ENCODE data around the gene CCNY. TPM values are rescaled to one million over a fixed set of nuclear protein-coding genes. Genes with fewer than 3 reads are reported as not detected.

CCNY gene
- total RNA-seq, 1 experiment from 2014 or later: 53.3 TPM

DNA sequence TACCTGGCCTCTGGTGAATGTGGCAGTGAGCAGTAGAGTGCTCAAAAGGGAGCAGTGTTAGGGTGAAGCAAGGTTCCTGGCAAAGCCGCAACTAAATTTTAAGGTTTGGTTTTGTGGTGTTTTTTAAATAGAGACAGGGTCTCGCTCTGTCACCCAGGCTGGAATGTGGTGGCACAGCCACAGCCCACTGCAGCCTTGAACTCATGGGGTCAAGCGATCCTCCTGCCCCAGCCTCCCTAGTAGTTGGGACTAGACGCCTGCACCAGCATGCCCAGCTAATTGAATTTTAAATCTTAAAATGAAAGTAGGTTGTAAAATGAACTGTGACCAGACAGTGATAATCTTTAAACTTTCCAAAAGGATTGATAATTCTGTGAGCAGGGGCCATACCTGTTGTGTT, 130.4 kb downstream of the CCNY start:
- H3K27ac Mint-ChIP-seq: no peak overlapping the region
- H3K27me3 Mint-ChIP-seq (ENCODE audit: low read depth): no peaks in the 10 kb centered on the region
- no peak for DNase-seq (ENCODE audit: low spot score)
- CTCF ChIA-PET: no interaction called here
- ATAC-seq: no peak
- H3K36me3 Mint-ChIP-seq: no peaks in the 10 kb centered on the region
- H3K9me3 Mint-ChIP-seq: no peaks in the 10 kb centered on the region
- POLR2A ChIA-PET: no interaction called here
- no peak overlapping the region for H3K4me3 Mint-ChIP-seq
- TF ChIP-seq, protein P1, sequence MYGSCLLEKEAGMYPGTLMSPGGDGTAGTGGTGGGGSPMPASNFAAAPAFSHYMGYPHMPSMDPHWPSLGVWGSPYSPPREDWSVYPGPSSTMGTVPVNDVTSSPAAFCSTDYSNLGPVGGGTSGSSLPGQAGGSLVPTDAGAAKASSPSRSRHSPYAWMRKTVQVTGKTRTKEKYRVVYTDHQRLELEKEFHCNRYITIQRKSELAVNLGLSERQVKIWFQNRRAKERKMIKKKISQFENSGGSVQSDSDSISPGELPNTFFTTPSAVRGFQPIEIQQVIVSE (CRISPR knock-in tag; IDR thresholded peaks at IDR 0.05; ENCODE audit: borderline replicate concordance): no peak
- TF ChIP-seq GABPB1 (CRISPR knock-in tag; IDR thresholded peaks at IDR 0.05): no peak
- peaks cover 42% of the 10 kb centered on the region for H3K4me1 Mint-ChIP-seq

DNA sequence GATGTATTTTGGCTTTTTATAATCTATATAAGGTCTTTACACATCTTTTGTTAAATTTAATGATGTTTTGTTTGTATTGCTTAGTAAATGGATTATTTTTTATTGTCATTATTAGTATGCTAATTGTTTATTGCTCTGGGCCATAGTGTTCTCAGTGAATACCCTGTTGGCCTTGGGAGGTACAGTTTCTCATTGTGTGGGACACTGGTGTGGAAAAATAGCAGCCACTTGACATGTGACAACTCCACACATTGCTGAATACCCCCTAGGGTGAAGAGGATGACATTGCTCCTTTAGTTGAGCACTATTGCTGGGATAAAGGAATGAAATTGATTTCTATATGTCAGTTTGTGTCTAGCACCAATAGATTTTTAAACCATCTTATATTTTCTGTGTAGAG, 130.9 kb downstream of the CCNY start:
- H3K27ac Mint-ChIP-seq: no peak overlapping the region
- DNase-seq (ENCODE audit: low spot score) (no peak), ATAC-seq (no peak)
- no peaks in the 10 kb centered on the region for H3K36me3 Mint-ChIP-seq
- H3K9me3 Mint-ChIP-seq: no peaks in the 10 kb centered on the region
- ChIA-PET CTCF (no interaction called here), POLR2A (no interaction called here)
- H3K27me3 Mint-ChIP-seq (ENCODE audit: low read depth): no peaks in the 10 kb centered on the region
- H3K4me1 Mint-ChIP-seq: peaks cover 44% of the 10 kb centered on the region
- TF ChIP-seq, protein P2, sequence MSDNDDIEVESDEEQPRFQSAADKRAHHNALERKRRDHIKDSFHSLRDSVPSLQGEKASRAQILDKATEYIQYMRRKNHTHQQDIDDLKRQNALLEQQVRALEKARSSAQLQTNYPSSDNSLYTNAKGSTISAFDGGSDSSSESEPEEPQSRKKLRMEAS (CRISPR knock-in tag; IDR thresholded peaks at IDR 0.05): no peak
- TF ChIP-seq NR1H2 (CRISPR knock-in tag; IDR thresholded peaks at IDR 0.05) (no peak), PRRX2 (CRISPR knock-in tag; IDR thresholded peaks at IDR 0.05) (no peak), JAZF1 (CRISPR knock-in tag; IDR thresholded peaks at IDR 0.05) (no peak), TP53 (CRISPR knock-in tag; IDR thresholded peaks at IDR 0.05) (no peak), EMX1 (CRISPR knock-in tag; IDR thresholded peaks at IDR 0.05) (no peak), FOXP1 (CRISPR knock-in tag; IDR thresholded peaks at IDR 0.05; ENCODE audit: borderline replicate concordance) (no peak), KAT7 (CRISPR knock-in tag; IDR thresholded peaks at IDR 0.05; ENCODE audit: borderline replicate concordance) (no peak), NFE2L1 (CRISPR knock-in tag; IDR thresholded peaks at IDR 0.05) (no peak), GTF2I (CRISPR knock-in tag; conservative IDR thresholded peaks at IDR 0.05) (no peak), GABPB1 (CRISPR knock-in tag; IDR thresholded peaks at IDR 0.05) (no peak), TEAD4 (CRISPR knock-in tag; IDR thresholded peaks at IDR 0.05) (no peak), ZNF263 (CRISPR knock-in tag; IDR thresholded peaks at IDR 0.05; ENCODE audit: low read depth) (no peak)
- TF ChIP-seq, protein P3, sequence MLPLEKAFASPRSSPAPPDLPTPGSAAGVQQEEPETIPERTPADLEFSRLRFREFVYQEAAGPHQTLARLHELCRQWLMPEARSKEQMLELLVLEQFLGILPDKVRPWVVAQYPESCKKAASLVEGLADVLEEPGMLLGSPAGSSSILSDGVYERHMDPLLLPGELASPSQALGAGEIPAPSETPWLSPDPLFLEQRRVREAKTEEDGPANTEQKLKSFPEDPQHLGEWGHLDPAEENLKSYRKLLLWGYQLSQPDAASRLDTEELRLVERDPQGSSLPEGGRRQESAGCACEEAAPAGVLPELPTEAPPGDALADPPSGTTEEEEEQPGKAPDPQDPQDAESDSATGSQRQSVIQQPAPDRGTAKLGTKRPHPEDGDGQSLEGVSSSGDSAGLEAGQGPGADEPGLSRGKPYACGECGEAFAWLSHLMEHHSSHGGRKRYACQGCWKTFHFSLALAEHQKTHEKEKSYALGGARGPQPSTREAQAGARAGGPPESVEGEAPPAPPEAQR (CRISPR knock-in tag; IDR thresholded peaks at IDR 0.05): no peak
- TF ChIP-seq, protein P4, sequence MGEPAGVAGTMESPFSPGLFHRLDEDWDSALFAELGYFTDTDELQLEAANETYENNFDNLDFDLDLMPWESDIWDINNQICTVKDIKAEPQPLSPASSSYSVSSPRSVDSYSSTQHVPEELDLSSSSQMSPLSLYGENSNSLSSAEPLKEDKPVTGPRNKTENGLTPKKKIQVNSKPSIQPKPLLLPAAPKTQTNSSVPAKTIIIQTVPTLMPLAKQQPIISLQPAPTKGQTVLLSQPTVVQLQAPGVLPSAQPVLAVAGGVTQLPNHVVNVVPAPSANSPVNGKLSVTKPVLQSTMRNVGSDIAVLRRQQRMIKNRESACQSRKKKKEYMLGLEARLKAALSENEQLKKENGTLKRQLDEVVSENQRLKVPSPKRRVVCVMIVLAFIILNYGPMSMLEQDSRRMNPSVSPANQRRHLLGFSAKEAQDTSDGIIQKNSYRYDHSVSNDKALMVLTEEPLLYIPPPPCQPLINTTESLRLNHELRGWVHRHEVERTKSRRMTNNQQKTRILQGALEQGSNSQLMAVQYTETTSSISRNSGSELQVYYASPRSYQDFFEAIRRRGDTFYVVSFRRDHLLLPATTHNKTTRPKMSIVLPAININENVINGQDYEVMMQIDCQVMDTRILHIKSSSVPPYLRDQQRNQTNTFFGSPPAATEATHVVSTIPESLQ (CRISPR knock-in tag; IDR thresholded peaks at IDR 0.05): no peak
- TF ChIP-seq, protein P5, sequence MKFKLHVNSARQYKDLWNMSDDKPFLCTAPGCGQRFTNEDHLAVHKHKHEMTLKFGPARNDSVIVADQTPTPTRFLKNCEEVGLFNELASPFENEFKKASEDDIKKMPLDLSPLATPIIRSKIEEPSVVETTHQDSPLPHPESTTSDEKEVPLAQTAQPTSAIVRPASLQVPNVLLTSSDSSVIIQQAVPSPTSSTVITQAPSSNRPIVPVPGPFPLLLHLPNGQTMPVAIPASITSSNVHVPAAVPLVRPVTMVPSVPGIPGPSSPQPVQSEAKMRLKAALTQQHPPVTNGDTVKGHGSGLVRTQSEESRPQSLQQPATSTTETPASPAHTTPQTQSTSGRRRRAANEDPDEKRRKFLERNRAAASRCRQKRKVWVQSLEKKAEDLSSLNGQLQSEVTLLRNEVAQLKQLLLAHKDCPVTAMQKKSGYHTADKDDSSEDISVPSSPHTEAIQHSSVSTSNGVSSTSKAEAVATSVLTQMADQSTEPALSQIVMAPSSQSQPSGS (CRISPR knock-in tag; IDR thresholded peaks at IDR 0.05; ENCODE audit: borderline replicate concordance, low read depth): no peak
- TF ChIP-seq, protein P6, sequence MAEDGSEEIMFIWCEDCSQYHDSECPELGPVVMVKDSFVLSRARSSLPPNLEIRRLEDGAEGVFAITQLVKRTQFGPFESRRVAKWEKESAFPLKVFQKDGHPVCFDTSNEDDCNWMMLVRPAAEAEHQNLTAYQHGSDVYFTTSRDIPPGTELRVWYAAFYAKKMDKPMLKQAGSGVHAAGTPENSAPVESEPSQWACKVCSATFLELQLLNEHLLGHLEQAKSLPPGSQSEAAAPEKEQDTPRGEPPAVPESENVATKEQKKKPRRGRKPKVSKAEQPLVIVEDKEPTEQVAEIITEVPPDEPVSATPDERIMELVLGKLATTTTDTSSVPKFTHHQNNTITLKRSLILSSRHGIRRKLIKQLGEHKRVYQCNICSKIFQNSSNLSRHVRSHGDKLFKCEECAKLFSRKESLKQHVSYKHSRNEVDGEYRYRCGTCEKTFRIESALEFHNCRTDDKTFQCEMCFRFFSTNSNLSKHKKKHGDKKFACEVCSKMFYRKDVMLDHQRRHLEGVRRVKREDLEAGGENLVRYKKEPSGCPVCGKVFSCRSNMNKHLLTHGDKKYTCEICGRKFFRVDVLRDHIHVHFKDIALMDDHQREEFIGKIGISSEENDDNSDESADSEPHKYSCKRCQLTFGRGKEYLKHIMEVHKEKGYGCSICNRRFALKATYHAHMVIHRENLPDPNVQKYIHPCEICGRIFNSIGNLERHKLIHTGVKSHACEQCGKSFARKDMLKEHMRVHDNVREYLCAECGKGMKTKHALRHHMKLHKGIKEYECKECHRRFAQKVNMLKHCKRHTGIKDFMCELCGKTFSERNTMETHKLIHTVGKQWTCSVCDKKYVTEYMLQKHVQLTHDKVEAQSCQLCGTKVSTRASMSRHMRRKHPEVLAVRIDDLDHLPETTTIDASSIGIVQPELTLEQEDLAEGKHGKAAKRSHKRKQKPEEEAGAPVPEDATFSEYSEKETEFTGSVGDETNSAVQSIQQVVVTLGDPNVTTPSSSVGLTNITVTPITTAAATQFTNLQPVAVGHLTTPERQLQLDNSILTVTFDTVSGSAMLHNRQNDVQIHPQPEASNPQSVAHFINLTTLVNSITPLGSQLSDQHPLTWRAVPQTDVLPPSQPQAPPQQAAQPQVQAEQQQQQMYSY (CRISPR knock-in tag; IDR thresholded peaks at IDR 0.05): no peak
- no peak overlapping the region for H3K4me3 Mint-ChIP-seq

Data from WTC11 (cell line).